MCF 10A (cell line): ENCODE measurements around the gene OR10P1. TPM values are rescaled to one million over a fixed set of nuclear protein-coding genes. Genes with fewer than 3 reads are reported as not detected.

Experiments used
- BruUV-seq: library from RNA; stranded (reverse); fragments of 400-500 nt; replicated peaks from 2 replicates; lab custom pipeline; 2021; lab: Mats Ljungman, UMichigan
- CTCF ChIA-PET: fragments of 300-600 bp; sonication (Branson Sonifier 250); formaldehyde crosslinking; extraction: SDS; loops from one replicate; lab custom pipeline; 2021; ENCODE audit warnings: antibody characterized with exemption, inconsistent platforms; lab: Yijun Ruan, JAX
- POLR2A ChIA-PET: fragments of 300-600, 350-650 bp; sonication (Branson Sonifier 250); formaldehyde crosslinking; extraction: SDS; loops from one replicate; lab custom pipeline; 2020; ENCODE audit warnings: antibody characterized with exemption, inconsistent platforms; lab: Yijun Ruan, JAX
- DNase-seq: peaks from one replicate; pipeline ENCODE4 v3.0.0-alpha.2; 2018; ENCODE audit not compliant: unreplicated experiment
- H3K27ac Mint-ChIP-seq: one replicate; pipeline ENCODE4 v1.8.0; 2022; ENCODE audit warnings: mild to moderate bottlenecking, low read depth, mixed read lengths; ENCODE audit not compliant: unreplicated experiment
- H3K27me3 Mint-ChIP-seq: one replicate; pipeline ENCODE4 v1.8.0; 2022; ENCODE audit warnings: mixed read lengths; ENCODE audit not compliant: insufficient read depth, unreplicated experiment
- H3K36me3 Mint-ChIP-seq: one replicate; pipeline ENCODE4 v1.8.0; 2022; ENCODE audit warnings: mild to moderate bottlenecking, moderate library complexity, mixed read lengths; ENCODE audit not compliant: insufficient read depth, unreplicated experiment
- H3K4me1 Mint-ChIP-seq: one replicate; pipeline ENCODE4 v1.8.0; 2022; ENCODE audit warnings: mixed read lengths; ENCODE audit not compliant: insufficient read depth, unreplicated experiment
- H3K4me3 Mint-ChIP-seq: one replicate; pipeline ENCODE4 v1.8.0; 2022; ENCODE audit warnings: mild to moderate bottlenecking, moderate library complexity, mixed read lengths; ENCODE audit not compliant: unreplicated experiment
- H3K9me3 Mint-ChIP-seq: one replicate; pipeline ENCODE4 v1.8.0; 2022; ENCODE audit warnings: mixed read lengths; ENCODE audit not compliant: unreplicated experiment
- CTCF ChIP-seq: fragments of 200-600 bp; IDR thresholded peaks from one replicate; pipeline ENCODE4 v1.8.0; 2022; ENCODE audit warnings: antibody characterized with exemption, mild to moderate bottlenecking; ENCODE audit not compliant: unreplicated experiment
- intact Hi-C: fragments of 100-400 bp; cut with micrococcal nuclease; formaldehyde crosslinking; loops from 2 replicates; pipeline ENCODE4 v1.14.1; 2022
- total RNA-seq: library from RNA; stranded (reverse); gene quantifications from 2 replicates; pipeline ENCODE4 v1.2.3, GENCODE V29; 2022

Gene OR10P1
- total RNA-seq, 1 experiment from 2014 or later, result not detected

- no peak overlapping the region for H3K27ac Mint-ChIP-seq
These were observed 10.5 kb upstream of the OR10P1 start for GRCh38 chr12:55626154-55626553.

GRCh38 chr12:55629058-55629841 is 7.4 kb upstream of the OR10P1 start:
- TF ChIP-seq CTCF, result no peak
- Mint-ChIP-seq H3K4me1 (no peaks in the 10 kb centered on the region), H3K27me3 (peaks cover 48% of the 10 kb centered on the region), H3K36me3 (no peaks in the 10 kb centered on the region), H3K27ac (no peak overlapping the region), H3K4me3 (no peak overlapping the region), H3K9me3 (no peaks in the 10 kb centered on the region)
- POLR2A ChIA-PET, result interaction anchor here (0.8 kb wide), 1 partner anchor 804 kb away, joined by 3 read pairs; no protein-coding TSS in a partner anchor
- no peak for DNase-seq
- BruUV-seq, result no TSS peak
- CTCF ChIA-PET, result interaction anchor here (1.0 kb wide), 1 partner anchor 92 kb away, joined by 3 read pairs; no protein-coding TSS in a partner anchor
- intact Hi-C loops, result no loop called here

More at GRCh38 chr12:55626154-55626553, 10.5 kb upstream of the OR10P1 start:
- no peaks in the 10 kb centered on the region for H3K4me1 Mint-ChIP-seq
- no peak for DNase-seq
- no peaks in the 10 kb centered on the region for H3K36me3 Mint-ChIP-seq
- no peak for TF ChIP-seq CTCF
- peaks cover 54% of the 10 kb centered on the region for H3K27me3 Mint-ChIP-seq
- no peaks in the 10 kb centered on the region for H3K9me3 Mint-ChIP-seq
- intact Hi-C loops, result no loop called here
- POLR2A ChIA-PET, result no interaction called here
- CTCF ChIA-PET, result interaction anchor here (0.6 to 0.7 kb wide), 2 partner anchors 8 to 180 kb away, joined by 3 to 4 read pairs; no protein-coding TSS in a partner anchor
- no TSS peak for BruUV-seq
- no peak overlapping the region for H3K4me3 Mint-ChIP-seq

GRCh38 chr12:55631056-55631455 is 5.6 kb upstream of the OR10P1 start:
- no peak for TF ChIP-seq CTCF
- intact Hi-C loops, result no loop called here
- H3K4me1 Mint-ChIP-seq, result no peaks in the 10 kb centered on the region
- no TSS peak for BruUV-seq
- no peak overlapping the region for H3K27ac Mint-ChIP-seq
- CTCF ChIA-PET, result interaction anchor here (0.5 to 3.1 kb wide), 2 partner anchors 11 to 85 kb away, joined by 4 to 15 read pairs; partner anchors contain the start of gene BLOC1S1
- peaks cover 48% of the 10 kb centered on the region for H3K27me3 Mint-ChIP-seq
- no peak for DNase-seq
- H3K9me3 Mint-ChIP-seq, result no peaks in the 10 kb centered on the region
- H3K36me3 Mint-ChIP-seq, result no peaks in the 10 kb centered on the region
- POLR2A ChIA-PET, result no interaction called here
- H3K4me3 Mint-ChIP-seq, result no peak overlapping the region

- Mint-ChIP-seq H3K4me1 (no peaks in the 10 kb centered on the region), H3K27me3 (peaks cover 53% of the 10 kb centered on the region), H3K36me3 (no peaks in the 10 kb centered on the region), H3K9me3 (no peaks in the 10 kb centered on the region), H3K4me3 (no peak overlapping the region), H3K27ac (no peak overlapping the region)
- ChIA-PET CTCF (interaction anchor here (0.5 to 3.1 kb wide), 2 partner anchors 12 to 84 kb away, joined by 4 to 15 read pairs; partner anchors contain the start of gene BLOC1S1), POLR2A (no interaction called here)
- BruUV-seq, result no TSS peak
- intact Hi-C loops, result no loop called here
- DNase-seq, result peak; percentile 21
- TF ChIP-seq CTCF, result no peak
These were observed 5.0 kb upstream of the OR10P1 start for GRCh38 chr12:55631733-55632132.
